HG02943 (cell line): ENCODE results near the gene H2BW1.
A peak's percentile ranks its signal among the peaks of the same experiment; 100 is the strongest.
"Not testable (repeated sequence)": the region's sequence is repeated elsewhere in the genome, so short reads cannot be mapped to it uniquely, and the experiment has no call there.

Experiments
- ATAC-seq: cut with Tn5 transposase; IDR thresholded peaks from one replicate; pipeline ENCODE4 v1.9.1; 2021; ENCODE audit warnings: mild to moderate bottlenecking, low read depth, moderate library complexity; ENCODE audit not compliant: unreplicated experiment

H2BW1 gene

GRCh38 chrX:104013606-104014005 is at the start of gene H2BW1:
H2BW1 (minus strand) TSS chrX:104013708; CDS start chrX:104013576, 132 bp downstream.
- no peak for ATAC-seq

GRCh38 chrX:104062636-104063035 is 49.1 kb upstream of the H2BW1 start:
- ATAC-seq = not testable (repeated sequence)

DNA sequence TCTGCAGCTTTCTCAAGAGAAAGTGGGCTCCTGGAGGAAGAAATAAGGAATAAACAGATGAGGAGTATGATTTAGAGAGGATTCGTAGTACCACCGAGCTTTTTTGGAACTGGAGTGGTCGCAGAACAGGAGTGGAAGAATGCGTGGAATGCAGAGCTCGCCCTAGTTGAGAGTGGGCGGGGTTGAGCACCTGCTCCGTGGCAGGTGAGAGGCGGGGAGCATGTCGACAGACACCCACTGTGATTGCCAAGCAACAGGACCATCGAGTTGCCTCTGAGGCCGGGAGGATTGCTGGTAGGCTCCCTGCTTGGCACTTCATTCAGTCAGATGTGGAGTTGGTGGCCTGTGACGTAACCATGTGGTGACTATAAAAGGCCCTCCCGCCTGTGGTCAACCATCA is 41.4 kb upstream of the H2BW1 start:
- ATAC-seq = not testable (repeated sequence)

DNA sequence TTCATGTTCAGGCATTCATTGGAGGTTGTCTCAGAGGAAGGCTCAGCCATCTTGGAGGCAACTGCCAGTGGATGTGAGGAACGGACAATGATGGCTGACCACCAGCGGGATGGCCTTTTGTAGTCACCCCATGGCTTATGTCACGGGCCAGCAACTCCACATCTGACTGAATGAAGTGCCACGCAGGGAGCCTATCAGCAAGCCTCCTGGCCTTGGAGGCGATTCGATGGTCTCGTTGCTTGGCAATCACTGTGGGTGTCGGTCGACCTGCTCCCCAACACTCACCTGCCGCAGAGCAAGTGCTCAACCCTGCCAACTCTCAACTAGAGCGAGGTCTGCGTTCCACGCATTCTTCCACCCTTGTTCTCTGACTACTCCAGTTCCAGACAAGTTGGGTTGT is 33.7 kb upstream of the H2BW1 start:
- no peak for ATAC-seq

- no peak for ATAC-seq
Measured at GRCh38 chrX:104045642-104046041, 32.1 kb upstream of the H2BW1 start.

GRCh38 chrX:104041003-104041402 is 27.5 kb upstream of the H2BW1 start:
- no peak for ATAC-seq

GRCh38 chrX:104039689-104040505 is 26.4 kb upstream of the H2BW1 start, which contains the start of gene H2BW2:
H2BW2 (plus strand) TSS chrX:104039956; CDS start chrX:104039995, 39 bp downstream.
- ATAC-seq = no peak

DNA sequence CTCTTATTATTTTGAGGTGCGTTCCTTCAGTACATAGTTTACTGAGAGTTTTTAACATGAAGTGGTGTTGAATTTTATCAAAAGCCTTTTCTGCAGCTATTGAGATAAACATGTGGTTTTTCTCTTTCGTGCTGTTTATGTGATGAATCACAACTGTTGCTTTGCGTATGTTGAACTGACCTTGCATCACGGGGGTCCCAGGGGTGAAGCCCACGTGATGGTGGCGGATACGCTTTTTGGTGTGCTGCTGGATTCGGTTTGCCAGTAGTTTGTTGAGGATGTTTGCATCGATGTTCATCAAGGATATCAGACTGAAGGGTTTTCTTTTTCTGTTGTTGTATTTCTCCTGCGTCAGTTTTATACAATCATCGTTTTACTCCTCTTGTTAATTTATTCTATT is 4.6 kb upstream of the H2BW1 start:
- no peak for ATAC-seq

DNA sequence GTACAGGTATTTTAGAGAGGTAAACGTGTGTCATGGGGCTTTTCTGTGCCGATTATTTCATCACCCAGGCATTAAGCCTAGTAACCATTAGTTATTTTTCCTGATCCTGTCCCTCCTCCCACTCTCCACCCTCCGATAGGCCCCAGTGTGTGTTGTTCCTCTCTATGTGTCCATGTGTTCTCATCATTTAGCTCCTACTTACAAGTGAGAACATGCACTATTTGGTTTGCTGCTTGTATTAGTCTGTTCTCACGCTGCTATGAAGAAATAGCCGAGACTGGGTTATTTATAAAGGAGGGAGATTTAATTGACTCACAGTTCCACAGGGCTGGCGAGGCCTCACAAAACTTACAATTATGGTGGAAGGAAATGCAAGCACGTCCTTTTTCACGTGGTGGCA is 2.1 kb upstream of the H2BW1 start:
- ATAC-seq = not testable (repeated sequence)

DNA sequence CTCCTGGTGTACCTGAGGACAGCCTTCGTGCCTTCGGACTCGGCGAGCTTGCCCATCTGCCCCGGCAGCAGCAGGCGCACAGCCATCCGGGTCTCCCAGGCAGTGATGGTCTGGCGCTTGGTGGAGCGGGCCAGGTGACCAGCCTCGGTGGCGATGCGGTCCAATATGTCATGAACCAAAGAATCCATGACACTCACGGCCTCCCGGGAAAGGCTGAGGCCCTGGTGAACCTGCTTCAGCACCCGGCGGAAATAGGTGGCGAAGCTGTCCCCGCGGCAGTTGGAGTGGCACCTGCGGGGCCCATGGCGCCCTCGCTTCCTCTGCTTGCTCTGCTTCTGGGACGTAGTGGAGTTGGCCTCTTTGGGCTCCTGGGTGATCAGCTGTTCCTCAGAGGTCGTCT is 350 bp downstream of the H2BW1 start:
- ATAC-seq = no peak

GRCh38 chrX:104008831-104009230 is 4.7 kb downstream of the H2BW1 start:
- ATAC-seq = no peak

GRCh38 chrX:103999234-103999633 is 14.3 kb downstream of the H2BW1 start:
- ATAC-seq = peak; percentile 79

GRCh38 chrX:103983508-103983907 is 30.0 kb downstream of the H2BW1 start:
- not testable (repeated sequence) for ATAC-seq

DNA sequence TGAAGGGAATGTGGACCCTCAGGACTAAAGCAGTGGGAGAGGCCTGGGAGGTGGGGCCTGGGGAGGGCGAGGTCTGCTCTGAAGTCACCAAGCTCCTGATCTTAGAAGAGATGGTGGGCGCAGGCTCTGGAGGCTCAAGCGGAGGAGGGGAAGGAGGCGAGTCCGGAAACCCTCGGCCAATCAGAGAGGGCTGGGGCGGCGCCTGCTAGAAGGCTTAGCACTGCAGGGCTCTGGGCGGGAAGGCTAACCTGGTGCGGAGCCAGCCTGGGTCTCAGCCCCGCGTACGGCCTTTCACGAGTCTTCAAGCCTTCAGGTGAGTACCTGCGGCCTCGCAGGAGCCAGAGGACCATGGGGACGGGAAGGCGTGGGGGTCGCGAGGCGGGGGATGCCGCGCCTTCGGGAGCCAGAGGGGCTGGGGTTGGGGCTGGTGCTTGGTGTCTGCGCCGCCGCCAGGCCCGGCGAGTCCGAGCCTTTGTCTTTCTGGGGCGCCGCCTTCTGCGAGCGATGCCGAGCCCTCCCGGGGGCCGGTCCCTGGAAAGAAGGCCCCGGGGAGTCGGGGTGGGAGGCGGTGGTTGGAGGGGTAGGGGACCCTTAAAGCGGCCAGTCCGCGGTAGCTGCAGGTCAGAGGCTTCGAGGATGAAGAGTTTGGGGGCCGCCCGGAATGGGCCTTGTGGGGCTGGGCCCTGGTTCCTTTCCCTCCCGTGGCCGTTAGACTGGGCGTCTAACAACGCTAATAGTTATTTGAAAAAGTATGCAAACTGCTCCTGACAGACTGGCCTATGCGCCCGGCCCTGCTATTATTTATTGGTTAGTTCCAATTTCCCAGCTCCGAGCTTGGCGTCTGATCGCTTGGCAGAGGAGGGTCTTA is 50.9 kb downstream of the H2BW1 start, which contains the start of gene TMSB15B:
Gene TMSB15B (plus strand): TSS at position 217 of the 868 bp plus-strand sequence.
- ATAC-seq = peak; percentile 89
